ENCODE measurements around the gene COBL. TPM values are rescaled to one million over a fixed set of nuclear protein-coding genes. Genes with fewer than 3 reads are reported as not detected.

Gene COBL
- total RNA-seq: not detected

DNA sequence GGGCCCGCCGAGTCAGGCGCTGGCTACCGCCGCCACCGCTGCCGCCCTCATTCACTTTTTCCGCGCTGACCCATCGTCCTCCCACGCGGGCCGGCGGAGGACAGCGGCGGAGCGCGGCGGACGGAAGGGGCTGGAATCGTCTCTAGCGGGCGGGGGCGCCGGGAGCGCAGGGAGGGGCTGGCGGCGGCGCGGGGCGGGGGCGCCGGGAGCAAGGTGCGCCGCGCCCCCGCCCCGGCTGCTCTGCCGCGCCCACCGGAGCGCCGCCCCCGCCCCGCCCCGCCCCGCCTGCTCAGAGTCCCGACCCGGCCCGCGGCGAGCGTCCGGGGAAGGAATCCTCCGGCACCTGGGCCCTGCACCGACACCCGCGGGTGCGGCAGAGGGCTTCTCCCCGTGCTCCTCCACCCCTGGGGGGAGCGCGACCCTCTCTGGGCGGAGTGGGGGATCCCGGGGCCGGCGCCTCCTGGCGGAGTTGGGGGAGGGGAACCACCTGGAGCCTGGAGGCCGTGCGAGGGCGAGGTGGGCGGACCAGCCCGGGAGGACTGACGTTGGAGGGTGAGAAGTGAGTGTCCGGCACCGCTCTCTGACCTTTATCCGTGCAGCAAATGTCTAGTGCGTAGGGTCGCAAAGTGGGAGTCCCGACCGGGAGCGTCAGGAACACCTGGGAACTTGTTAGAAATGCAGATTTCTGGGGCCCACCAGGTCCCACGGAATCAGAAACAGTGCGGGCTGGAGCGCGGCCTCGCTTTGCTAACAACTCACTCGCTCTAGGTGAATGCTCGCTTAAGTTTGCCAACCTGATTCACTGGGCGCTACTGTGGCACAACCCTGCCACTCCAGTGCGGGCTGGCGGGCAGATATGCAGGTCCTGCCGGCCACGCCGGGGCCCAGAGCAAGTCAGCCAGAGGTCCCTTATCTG lies at the start of gene COBL:
Gene COBL (minus strand): TSS at position 144 of the 916 bp plus-strand sequence. CDS start 176 bp downstream, outside the sequence.
- Mint-ChIP-seq H3K4me3 (peak within 1 kb of the TSS; percentile 40), H3K36me3 (ENCODE audit: low read depth) (no peaks in the 10 kb centered on the region), H3K27ac (no peak within 1 kb of the TSS), H3K27me3 (peaks cover 38% of the 10 kb centered on the region), H3K4me1 (peaks cover 12% of the 10 kb centered on the region), H3K9me3 (ENCODE audit: low read depth) (no peaks in the 10 kb centered on the region)
- POLR2A ChIA-PET: no interaction called here
- ATAC-seq (peak; percentile 19), DNase-seq (peak; percentile 11)
- CTCF ChIA-PET: no interaction called here
- intact Hi-C loops (cut with DNase I, micrococcal nuclease): no loop called here

GRCh38 chr7:51366172-51366728 lies 49.6 kb upstream of the COBL start:
- H3K4me3 Mint-ChIP-seq: no peak overlapping the region
- ATAC-seq (no peak), DNase-seq (no peak)
- intact Hi-C loops (cut with DNase I, micrococcal nuclease): loop anchor here in 1 of 2 experiments (10.0 kb wide), 1 partner anchor 1271 kb away; the partner anchor contains the start of gene ZPBP
- no peak overlapping the region for H3K27ac Mint-ChIP-seq
- peaks cover 6% of the 10 kb centered on the region for H3K9me3 Mint-ChIP-seq (ENCODE audit: low read depth)
- H3K36me3 Mint-ChIP-seq (ENCODE audit: low read depth): no peaks in the 10 kb centered on the region
- ChIA-PET POLR2A (no interaction called here), CTCF (interaction anchor here (1.2 to 5.1 kb wide), 4 partner anchors 10 to 205 kb away, joined by 4 to 41 read pairs (median 6); no protein-coding TSS in a partner anchor)
- peaks cover 2% of the 10 kb centered on the region for H3K27me3 Mint-ChIP-seq
- H3K4me1 Mint-ChIP-seq: no peaks in the 10 kb centered on the region

GRCh38 chr7:51357821-51358220 lies 41.2 kb upstream of the COBL start:
- no peak overlapping the region for H3K4me3 Mint-ChIP-seq
- H3K27ac Mint-ChIP-seq: no peak overlapping the region
- no peaks in the 10 kb centered on the region for H3K36me3 Mint-ChIP-seq (ENCODE audit: low read depth)
- ATAC-seq (no peak), DNase-seq (no peak)
- H3K4me1 Mint-ChIP-seq: no peaks in the 10 kb centered on the region
- POLR2A ChIA-PET: no interaction called here
- H3K27me3 Mint-ChIP-seq: peaks cover 4% of the 10 kb centered on the region
- intact Hi-C loops (cut with DNase I, micrococcal nuclease): no loop called here
- H3K9me3 Mint-ChIP-seq (ENCODE audit: low read depth): peaks cover 6% of the 10 kb centered on the region
- CTCF ChIA-PET: interaction anchor here (1.0 kb wide), 1 partner anchor 10 kb away, joined by 4 read pairs; no protein-coding TSS in a partner anchor

DNA sequence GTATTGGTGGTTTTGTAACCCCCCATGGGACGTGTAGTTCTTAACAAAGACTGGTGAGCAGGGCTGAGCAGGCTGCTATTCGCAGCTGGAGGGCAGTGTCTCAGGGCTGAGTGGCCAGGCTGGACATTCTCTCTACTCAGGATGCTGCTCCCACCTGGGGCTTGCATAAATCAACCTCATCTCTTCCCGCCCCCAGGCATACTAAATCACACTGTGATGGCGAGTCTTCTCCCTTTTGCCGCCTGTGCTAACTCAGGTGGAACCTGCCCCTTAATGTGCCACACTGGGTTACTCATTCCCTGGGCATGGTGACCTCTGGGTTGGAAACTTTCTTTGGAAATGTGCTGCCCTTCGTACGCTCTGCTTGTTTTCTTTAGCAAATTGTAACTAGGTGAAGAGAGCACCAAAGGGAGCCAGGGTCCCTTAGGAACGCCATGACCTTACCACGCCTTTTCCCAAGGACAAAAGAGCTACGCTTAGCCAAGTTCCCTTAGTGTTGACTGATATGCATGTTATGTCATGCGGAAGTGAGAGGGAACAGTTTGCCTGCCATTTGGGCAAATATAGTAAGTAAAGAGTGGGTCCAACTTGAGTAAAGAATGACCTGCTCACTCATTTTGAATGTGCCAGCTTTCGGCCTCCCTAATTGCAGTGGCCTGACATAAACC lies 40.4 kb upstream of the COBL start:
- Mint-ChIP-seq H3K27me3 (peaks cover 2% of the 10 kb centered on the region), H3K27ac (no peak overlapping the region), H3K36me3 (ENCODE audit: low read depth) (no peaks in the 10 kb centered on the region), H3K9me3 (ENCODE audit: low read depth) (no peaks in the 10 kb centered on the region), H3K4me1 (no peaks in the 10 kb centered on the region), H3K4me3 (no peak overlapping the region)
- ATAC-seq: no peak
- intact Hi-C loops (cut with DNase I, micrococcal nuclease): no loop called here
- POLR2A ChIA-PET: no interaction called here
- CTCF ChIA-PET: interaction anchor here (1.0 kb wide), 1 partner anchor 9 kb away, joined by 4 read pairs; no protein-coding TSS in a partner anchor
- no peak for DNase-seq

GRCh38 chr7:51354897-51355296 lies 38.3 kb upstream of the COBL start:
- ChIA-PET CTCF (interaction anchor here (1.6 kb wide), 1 partner anchor 192 kb away, joined by 3 read pairs; no protein-coding TSS in a partner anchor), POLR2A (no interaction called here)
- peaks cover 2% of the 10 kb centered on the region for H3K27me3 Mint-ChIP-seq
- no peak overlapping the region for H3K4me3 Mint-ChIP-seq
- DNase-seq (peak; percentile 20), ATAC-seq (no peak)
- H3K9me3 Mint-ChIP-seq (ENCODE audit: low read depth): no peaks in the 10 kb centered on the region
- intact Hi-C loops (cut with DNase I, micrococcal nuclease): no loop called here
- no peaks in the 10 kb centered on the region for H3K4me1 Mint-ChIP-seq
- no peak overlapping the region for H3K27ac Mint-ChIP-seq
- no peaks in the 10 kb centered on the region for H3K36me3 Mint-ChIP-seq (ENCODE audit: low read depth)

DNA sequence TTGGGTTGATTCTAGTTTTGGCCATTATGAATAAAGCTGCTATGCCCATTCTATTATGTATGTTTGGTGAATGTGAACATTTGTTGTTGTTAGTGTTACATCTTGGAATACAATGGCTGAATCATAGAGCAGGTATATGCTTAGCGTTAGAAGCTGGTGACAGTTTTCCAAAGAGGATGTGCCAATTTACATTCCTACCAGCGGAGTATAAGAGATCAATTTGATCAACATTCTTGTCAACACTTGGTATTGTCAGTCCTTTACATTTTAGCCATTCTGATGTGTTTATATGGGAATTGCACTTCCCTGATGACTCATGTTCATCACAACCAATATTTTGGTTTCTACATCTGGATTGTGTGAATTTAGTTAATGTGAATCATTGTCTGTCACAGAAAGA lies 37.8 kb upstream of the COBL start:
- Mint-ChIP-seq H3K9me3 (ENCODE audit: low read depth) (no peaks in the 10 kb centered on the region), H3K27ac (no peak overlapping the region), H3K4me3 (no peak overlapping the region), H3K4me1 (no peaks in the 10 kb centered on the region), H3K36me3 (ENCODE audit: low read depth) (no peaks in the 10 kb centered on the region), H3K27me3 (peaks cover 2% of the 10 kb centered on the region)
- intact Hi-C loops (cut with DNase I, micrococcal nuclease): no loop called here
- DNase-seq (no peak), ATAC-seq (no peak)
- ChIA-PET POLR2A (no interaction called here), CTCF (no interaction called here)

- Mint-ChIP-seq H3K27me3 (no peaks in the 10 kb centered on the region), H3K4me1 (no peaks in the 10 kb centered on the region), H3K9me3 (ENCODE audit: low read depth) (no peaks in the 10 kb centered on the region), H3K4me3 (no peak overlapping the region), H3K36me3 (ENCODE audit: low read depth) (no peaks in the 10 kb centered on the region), H3K27ac (no peak overlapping the region)
- ChIA-PET CTCF (no interaction called here), POLR2A (no interaction called here)
- intact Hi-C loops (cut with DNase I, micrococcal nuclease): no loop called here
- ATAC-seq (no peak), DNase-seq (no peak)
These were observed 35.8 kb upstream of the COBL start for GRCh38 chr7:51352174-51353100.

DNA sequence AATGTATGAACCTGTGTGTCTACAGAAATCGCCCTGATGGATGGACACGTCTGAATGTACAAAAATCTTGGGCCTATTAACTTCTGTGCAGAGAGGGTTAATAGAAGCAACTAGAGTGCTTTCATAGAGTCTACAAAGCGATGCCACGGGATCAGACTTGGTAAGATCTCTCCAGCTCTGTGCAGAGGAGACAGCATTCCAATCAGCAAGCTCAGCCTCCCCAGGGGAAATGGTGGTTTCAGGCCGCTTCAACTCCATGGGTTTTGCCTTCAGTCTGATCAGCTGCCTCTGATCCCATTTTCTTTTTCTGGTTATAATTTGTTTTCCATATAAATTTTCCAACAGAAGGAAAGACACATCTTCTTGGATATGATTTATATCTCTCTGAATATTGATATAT lies 35.1 kb upstream of the COBL start:
- H3K36me3 Mint-ChIP-seq (ENCODE audit: low read depth): no peaks in the 10 kb centered on the region
- ChIA-PET CTCF (no interaction called here), POLR2A (no interaction called here)
- no peaks in the 10 kb centered on the region for H3K4me1 Mint-ChIP-seq
- H3K9me3 Mint-ChIP-seq (ENCODE audit: low read depth): no peaks in the 10 kb centered on the region
- peaks cover under 1% of the 10 kb centered on the region for H3K27me3 Mint-ChIP-seq
- no peak overlapping the region for H3K27ac Mint-ChIP-seq
- intact Hi-C loops (cut with DNase I, micrococcal nuclease): no loop called here
- ATAC-seq (no peak), DNase-seq (no peak)
- H3K4me3 Mint-ChIP-seq: no peak overlapping the region

GRCh38 chr7:51350546-51350896 lies 33.9 kb upstream of the COBL start:
- DNase-seq (no peak), ATAC-seq (no peak)
- no peaks in the 10 kb centered on the region for H3K36me3 Mint-ChIP-seq (ENCODE audit: low read depth)
- H3K27me3 Mint-ChIP-seq: peaks cover 3% of the 10 kb centered on the region
- POLR2A ChIA-PET: no interaction called here
- no peak overlapping the region for H3K4me3 Mint-ChIP-seq
- H3K4me1 Mint-ChIP-seq: no peaks in the 10 kb centered on the region
- CTCF ChIA-PET: interaction anchor here (0.9 kb wide), 1 partner anchor 10 kb away, joined by 4 read pairs; no protein-coding TSS in a partner anchor
- intact Hi-C loops (cut with DNase I, micrococcal nuclease): no loop called here
- H3K9me3 Mint-ChIP-seq (ENCODE audit: low read depth): no peaks in the 10 kb centered on the region
- no peak overlapping the region for H3K27ac Mint-ChIP-seq

DNA sequence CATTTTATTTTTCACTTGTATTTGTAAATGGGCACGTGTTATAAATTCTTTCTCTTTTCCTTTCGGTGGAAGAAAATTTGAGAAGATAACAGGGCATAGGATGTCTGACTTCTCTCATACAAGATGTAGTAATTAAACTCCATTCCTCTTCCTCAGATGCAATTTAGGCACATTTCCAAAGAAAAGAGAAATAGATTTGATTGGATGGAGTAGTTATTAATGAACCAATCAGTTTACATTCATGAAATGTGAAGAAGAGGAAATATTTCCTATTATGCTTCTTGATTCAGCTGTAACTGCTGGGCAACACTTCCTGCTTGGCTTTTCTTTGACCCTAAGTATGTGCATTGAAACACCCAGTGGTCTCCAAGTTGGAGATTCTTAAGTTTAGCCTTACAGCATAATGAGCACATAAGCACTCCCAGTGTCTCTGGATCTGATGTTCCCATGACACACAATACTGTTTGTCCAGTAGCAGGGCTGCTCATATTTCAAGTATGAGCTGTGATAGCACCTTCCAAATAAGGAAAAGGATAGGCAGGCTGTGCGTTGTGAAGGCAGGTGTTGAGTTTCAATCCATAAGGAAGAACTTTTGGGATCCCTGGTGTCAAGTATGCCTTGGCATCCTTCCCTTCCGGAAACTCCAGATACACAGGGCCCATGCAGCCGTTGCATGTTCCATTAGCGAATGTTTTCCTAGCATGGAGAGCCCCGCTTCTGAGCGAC lies 33.4 kb upstream of the COBL start:
- Mint-ChIP-seq H3K27me3 (peaks cover 4% of the 10 kb centered on the region), H3K4me1 (no peaks in the 10 kb centered on the region), H3K27ac (no peak overlapping the region), H3K9me3 (ENCODE audit: low read depth) (no peaks in the 10 kb centered on the region), H3K36me3 (ENCODE audit: low read depth) (no peaks in the 10 kb centered on the region), H3K4me3 (no peak overlapping the region)
- DNase-seq (no peak), ATAC-seq (no peak)
- CTCF ChIA-PET: interaction anchor here (0.9 kb wide), 1 partner anchor 10 kb away, joined by 4 read pairs; no protein-coding TSS in a partner anchor
- intact Hi-C loops (cut with DNase I, micrococcal nuclease): no loop called here
- POLR2A ChIA-PET: no interaction called here

All from activated CD4-positive, alpha-beta T cell treated with anti-CD3 and anti-CD28 coated beads for 36 hours (primary cell).